Erythroblast (primary cell): ENCODE data around the gene VWA1.

Experiments used
- GATA1 ChIP-seq: IDR thresholded peaks from 2 replicates; pipeline ENCODE4 v1.6.1; 2011; ENCODE audit warnings: low read depth, mild to moderate bottlenecking, control low read depth, low read length, moderate library complexity
- POLR2A ChIP-seq: IDR thresholded peaks from 2 replicates; pipeline ENCODE4 v1.6.1; 2011; ENCODE audit warnings: mild to moderate bottlenecking, low read length

GRCh38 chr1:1436630-1437032, 1.1 kb downstream of the VWA1 start:
- TF ChIP-seq POLR2A = no peak
- no peak for TF ChIP-seq GATA1
